Astrocyte of the cerebellum (primary cell): ENCODE data around the gene TBCK.

ENCODE experiments used
- DNase-seq: peaks from one replicate; pipeline ENCODE4 v3.0.0-alpha.2; 2011; ENCODE audit warnings: low read depth
- H3K4me3 ChIP-seq: 2 replicates; pipeline ENCODE4 v1.5.1; 2011; ENCODE audit warnings: mild to moderate bottlenecking, low read depth, low read length, moderate library complexity
- CTCF ChIP-seq: IDR thresholded peaks from 2 replicates; pipeline ENCODE4 v1.5.1; 2012; ENCODE audit warnings: low read length, low read depth, moderate library complexity, mild to moderate bottlenecking; ENCODE audit errors: missing control alignments
- in situ Hi-C: cut with HindIII; loops from 2 replicates; pipeline ENCODE4 v1.10.0; 2017; ENCODE audit warnings: low sequenced_read_pairs

The TBCK gene

GRCh38 chr4:106277140-106277675 lies 38.8 kb downstream of the TBCK start:
- H3K4me3 ChIP-seq, result no peak overlapping the region
- TF ChIP-seq CTCF, result no peak
- in situ Hi-C loops, result no loop called here
- no peak for DNase-seq

- TF ChIP-seq CTCF, result no peak
- H3K4me3 ChIP-seq, result no peak overlapping the region
- no peak for DNase-seq
- in situ Hi-C loops, result no loop called here
Measured at GRCh38 chr4:106273831-106274230, 42.2 kb downstream of the TBCK start.

GRCh38 chr4:106270736-106271135 lies 45.3 kb downstream of the TBCK start:
- no peak for TF ChIP-seq CTCF
- in situ Hi-C loops, result no loop called here
- DNase-seq, result no peak
- H3K4me3 ChIP-seq, result no peak overlapping the region

GRCh38 chr4:106269711-106270110 lies 46.3 kb downstream of the TBCK start:
- in situ Hi-C loops, result no loop called here
- H3K4me3 ChIP-seq, result no peak overlapping the region
- no peak for TF ChIP-seq CTCF
- no peak for DNase-seq

- DNase-seq, result peak; percentile 20
- in situ Hi-C loops, result no loop called here
- no peak for TF ChIP-seq CTCF
- H3K4me3 ChIP-seq, result no peak overlapping the region
Measured at GRCh38 chr4:106268786-106269185, 47.2 kb downstream of the TBCK start.

- in situ Hi-C loops, result no loop called here
- TF ChIP-seq CTCF, result peak; percentile 61
- no peak overlapping the region for H3K4me3 ChIP-seq
- DNase-seq, result peak; percentile 68
Measured at GRCh38 chr4:106266201-106266600, 49.8 kb downstream of the TBCK start.

- no peak overlapping the region for H3K4me3 ChIP-seq
- no peak for TF ChIP-seq CTCF
- in situ Hi-C loops, result no loop called here
- no peak for DNase-seq
Measured at GRCh38 chr4:106264331-106264728, 51.7 kb downstream of the TBCK start.
